CD4-positive, alpha-beta T cell treated with Interferon gamma for 1 hour (primary cell): ENCODE results near the gene FKBP15.
A peak's percentile ranks its signal among the peaks of the same experiment; 100 is the strongest.

Experiments used
- DNase-seq: peaks from one replicate; pipeline ENCODE4 v3.0.0-alpha.2; 2020

FKBP15 gene

DNA sequence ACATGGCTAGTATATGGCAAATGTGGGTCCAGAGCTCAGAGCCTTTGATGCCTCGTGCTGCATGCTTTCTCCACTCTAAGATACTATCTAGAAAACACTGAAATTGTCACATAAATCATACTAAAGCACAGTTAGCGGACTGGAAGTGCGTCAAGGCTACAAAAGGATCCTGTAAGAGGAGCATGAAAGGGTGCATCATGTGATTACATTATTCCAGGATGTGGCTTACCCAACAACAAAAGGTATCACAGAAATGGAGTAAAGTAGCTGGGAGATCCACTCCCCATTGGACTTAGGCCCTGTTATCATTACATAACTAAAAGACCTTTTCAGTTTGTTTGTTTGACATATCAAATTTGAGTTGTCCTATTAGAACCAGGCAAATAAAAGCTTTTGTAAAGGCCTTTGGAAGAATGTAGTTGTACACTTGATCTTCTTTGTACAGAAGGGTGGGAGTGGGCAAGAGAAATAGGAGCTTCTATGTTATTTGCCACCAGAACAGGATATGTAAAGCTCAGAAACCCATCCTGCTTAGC, 7.1 kb upstream of the FKBP15 start:
- DNase-seq: no peak

DNA sequence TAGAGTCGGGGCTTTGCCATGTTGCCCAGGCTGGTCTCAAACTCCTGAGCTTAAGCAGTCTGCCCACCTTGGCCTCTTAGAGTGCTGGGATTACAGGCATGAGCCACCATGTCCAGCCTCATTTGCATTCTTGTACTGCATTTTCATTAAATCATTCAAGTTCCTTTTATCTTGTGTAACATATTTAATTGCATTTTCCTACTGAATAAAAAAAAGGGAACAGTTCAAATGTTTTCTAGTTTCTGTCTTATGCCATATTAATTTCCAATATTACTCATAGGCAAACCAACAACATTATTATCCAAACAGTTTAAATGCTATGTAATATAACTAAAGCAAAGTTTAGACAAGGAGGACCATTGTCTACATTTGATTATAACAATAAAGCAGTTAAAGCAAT, 6.4 kb upstream of the FKBP15 start:
- no peak for DNase-seq

DNA sequence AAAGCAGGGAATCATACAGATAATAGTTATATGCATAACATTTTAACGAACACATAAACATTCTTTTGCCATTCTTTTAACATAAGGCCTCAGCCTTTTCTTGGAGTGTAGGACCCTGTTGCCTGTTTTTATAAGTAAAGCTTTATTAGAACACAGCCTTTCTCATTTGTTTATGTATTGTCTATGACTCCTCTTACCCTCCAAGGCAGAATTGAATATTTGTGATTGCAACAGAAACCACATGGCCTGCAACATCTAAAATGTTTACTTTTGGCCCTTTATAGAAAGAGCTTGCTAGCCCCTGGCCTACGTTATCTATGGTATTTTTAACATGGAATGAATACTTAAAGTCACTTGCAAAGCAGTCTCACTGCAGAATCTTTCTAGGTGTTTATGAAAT, 2.9 kb upstream of the FKBP15 start:
- DNase-seq: no peak

DNA sequence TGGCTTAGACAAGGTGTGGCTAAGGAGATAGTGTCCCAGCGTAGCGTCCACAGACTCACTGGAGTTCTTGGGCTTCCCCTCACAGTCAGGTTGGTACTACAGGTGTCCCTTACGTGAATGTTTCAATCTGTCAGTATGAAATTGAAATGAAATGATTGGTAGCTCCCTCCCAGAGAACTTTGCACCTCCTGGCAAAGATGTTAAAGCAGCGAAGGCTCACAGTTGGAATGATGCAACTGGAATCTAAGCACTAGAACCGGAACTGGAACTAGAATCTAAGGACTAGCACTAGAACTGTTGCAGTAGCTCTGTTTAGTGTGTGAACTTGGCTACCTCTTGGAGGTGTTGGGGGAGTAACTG, 1.4 kb upstream of the FKBP15 start:
- no peak for DNase-seq

DNA sequence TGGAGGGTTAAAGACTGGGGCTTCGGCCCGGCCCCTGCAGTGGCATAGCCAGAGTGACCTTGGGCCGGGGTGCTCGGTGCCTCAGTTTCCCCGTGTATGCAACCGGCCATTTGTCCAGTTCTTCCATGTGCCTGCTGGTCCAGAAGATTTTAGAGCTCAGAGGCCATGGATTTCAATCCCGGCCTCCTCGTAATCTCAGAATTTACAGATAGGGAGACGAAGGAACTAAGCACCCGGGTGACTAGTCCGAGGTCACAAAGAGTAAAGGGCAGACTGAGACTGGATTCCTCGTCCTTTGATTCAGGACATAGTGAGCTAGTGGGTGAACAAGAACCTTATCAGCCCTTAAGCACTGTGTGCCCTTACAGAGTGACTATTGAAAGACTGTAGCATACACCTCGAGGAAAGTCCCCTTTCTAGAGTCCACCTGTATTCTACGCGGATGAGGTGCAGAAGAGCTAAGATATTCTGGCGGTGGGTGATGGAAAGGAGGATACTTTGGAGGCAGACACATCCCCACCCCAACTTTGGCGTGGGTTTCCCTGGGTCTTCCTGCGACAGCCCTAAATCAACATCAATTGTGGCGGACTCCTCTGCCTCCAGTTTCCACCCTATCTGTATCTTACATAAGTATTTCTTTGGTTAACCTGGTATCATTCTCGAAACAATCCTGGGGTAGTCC, 864 bp upstream of the FKBP15 start:
- DNase-seq: no peak

DNA sequence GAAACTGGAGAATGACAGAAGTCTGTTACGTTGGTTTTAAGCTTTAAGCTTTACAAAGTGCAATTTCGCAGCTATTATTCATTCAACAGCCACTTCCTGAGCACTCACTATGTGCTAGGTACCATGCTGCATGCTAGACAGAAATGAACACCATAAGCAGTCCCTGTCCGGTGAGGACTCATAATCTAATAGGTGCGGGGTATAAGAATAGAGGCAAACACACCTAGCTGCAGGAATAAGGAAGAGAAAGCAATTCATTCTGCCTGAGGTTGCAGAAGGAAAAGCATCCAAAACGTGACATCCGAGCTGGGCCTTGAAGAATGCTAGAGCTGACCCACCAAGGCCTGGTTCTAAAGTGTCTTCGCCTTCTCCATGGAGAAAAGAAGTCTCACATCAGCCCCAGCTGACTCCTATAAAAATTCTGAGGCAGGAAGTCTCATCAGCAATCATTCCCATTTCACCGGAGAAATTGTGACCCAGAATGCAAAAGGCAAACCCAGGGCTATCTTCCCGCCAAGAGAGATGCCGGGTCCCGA, 542 bp downstream of the FKBP15 start:
- no peak for DNase-seq

DNA sequence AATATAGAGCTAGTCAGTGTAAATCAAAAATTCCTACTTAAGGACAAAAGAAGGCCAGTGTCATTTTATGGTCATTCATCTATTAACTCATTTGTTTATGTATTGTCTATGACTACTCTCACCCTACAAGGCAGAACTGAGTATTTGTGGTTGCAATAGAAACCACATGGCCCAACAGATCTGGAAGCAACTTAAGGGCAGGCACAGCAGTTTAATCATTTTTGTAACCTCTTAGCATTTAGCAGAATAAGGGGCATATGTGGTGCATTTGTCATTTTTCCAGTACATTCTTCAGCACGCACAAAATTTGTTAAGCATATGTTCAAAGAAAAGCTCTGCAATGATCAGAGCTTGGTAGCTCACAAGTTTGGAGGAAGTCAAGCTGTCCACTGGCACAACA, 1.1 kb downstream of the FKBP15 start:
- peak; percentile 16 for DNase-seq

DNA sequence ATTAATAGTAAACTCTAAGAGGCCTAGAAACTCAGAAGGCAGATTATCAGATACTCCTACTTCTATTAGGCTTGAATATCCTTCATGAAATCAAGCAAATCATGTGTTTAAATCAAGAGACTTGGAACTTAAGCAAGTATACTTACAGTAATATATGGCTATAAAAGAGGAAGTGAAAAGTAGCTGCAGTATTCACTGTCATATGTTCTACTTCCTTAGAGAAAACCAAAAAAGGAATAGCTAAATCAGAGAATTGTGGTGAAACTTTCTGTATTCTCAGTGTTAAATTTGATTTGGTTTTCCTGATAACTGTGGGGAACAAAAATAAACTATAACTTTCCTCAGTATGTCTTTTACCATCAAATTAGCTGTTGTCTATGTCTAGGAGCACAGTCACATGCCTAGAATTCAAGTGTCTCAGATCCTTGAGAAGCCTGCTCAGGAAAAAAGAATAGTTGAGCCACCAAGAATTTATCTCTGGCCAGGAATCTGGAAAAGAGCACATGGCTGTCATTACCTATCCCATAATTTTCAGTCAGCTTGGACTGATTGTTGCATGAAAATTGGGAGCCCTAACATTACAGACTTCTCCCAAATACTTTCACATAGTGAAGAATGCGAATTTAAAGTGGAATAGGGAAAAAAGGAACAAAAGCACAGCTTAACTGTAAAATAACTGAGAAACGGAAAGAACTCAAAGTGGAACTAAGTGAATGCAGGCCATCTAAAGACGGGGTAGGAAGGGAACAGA, 1.7 kb downstream of the FKBP15 start:
- no peak for DNase-seq

DNA sequence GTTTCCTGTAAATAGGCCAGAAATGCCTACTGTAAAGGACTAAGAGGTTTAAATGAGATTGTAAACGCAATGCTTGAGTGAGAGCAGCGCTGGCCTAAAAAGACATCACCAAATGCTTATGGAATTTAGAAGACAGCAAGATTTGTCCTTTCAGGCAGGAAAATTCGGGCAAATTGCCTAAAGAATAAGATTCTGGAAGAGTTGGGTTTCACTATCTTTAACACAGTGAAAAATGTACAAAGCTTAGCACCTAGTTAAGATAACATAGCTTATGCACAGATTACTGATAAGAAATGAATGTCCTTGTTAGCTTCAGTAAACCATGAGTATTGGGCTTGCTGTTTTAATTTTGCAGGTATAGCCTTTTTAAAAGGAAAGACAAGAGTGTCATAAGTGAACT, 4.7 kb downstream of the FKBP15 start:
- DNase-seq: no peak

DNA sequence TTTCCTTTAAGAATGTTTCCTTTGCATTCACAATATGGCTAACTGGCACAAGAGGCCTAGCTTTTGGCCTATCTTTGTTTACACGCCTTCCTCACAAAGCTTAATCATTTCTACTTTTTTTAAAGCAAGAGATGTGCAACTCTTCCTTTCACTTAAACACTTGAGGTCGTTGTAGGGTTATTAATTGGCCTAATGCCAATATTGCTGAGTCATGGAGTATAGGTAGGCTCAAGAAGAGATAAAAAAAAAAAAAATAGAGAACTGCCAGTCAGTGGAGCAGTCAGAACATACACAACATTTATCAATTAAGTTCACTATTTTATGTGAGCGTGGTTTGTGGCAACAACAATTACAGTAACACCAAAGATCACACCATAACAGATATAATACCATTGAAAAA, 5.9 kb downstream of the FKBP15 start:
- DNase-seq: no peak

DNA sequence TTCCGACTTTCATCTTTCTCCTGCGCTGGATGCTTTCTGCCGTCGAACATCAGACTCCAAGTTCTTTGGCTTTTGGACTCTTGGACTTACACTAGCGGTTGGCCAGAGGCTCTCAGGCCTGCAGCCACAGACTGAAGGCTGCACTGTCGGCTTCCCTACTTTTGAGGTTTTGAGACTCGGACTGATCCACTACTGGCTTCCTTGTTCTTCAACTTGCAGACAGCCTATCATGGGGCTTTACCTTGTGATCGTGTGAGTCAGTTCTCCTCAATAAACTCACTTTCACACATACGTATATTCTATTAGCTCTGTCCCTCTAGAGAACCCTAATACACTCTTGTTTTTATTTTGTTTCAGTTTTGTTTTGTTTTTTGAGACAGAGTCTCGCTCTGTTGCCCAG, 10.3 kb downstream of the FKBP15 start:
- DNase-seq: no peak

DNA sequence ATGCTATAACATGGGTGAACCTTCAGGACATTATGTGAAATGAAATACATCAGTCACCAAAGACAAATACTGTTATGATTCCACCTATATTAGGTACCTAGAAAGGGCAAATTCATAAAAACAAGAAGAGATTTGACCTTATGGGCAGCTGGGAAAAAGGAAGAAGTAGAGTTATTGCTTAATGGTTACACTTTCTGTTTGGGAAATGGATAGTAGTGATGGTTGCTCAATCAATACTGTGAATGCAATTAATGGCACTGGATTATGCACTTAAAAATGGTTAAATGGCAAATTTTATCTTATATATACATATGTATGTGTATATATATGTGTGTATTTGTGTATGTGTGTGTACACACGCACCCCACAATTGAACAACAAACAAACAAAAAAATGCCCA, 15.2 kb downstream of the FKBP15 start:
- no peak for DNase-seq

DNA sequence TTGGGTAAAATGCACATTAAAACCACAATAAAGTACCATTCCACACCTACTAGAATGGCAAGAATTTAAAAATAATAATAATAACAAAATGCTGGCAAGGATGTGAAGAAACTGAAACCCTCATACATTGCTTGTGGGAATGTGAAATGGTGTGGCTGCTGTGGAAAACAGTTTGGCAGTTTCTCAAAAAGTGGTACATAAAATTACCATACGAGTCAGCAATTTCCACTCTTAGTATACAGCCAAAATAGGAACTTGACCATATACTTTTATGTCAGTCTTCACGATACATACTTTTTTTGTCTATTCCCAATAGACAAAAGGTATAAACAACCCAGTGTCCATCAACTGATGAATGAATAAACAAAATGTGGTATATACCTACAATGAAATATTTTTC, 15.6 kb downstream of the FKBP15 start:
- no peak for DNase-seq

DNA sequence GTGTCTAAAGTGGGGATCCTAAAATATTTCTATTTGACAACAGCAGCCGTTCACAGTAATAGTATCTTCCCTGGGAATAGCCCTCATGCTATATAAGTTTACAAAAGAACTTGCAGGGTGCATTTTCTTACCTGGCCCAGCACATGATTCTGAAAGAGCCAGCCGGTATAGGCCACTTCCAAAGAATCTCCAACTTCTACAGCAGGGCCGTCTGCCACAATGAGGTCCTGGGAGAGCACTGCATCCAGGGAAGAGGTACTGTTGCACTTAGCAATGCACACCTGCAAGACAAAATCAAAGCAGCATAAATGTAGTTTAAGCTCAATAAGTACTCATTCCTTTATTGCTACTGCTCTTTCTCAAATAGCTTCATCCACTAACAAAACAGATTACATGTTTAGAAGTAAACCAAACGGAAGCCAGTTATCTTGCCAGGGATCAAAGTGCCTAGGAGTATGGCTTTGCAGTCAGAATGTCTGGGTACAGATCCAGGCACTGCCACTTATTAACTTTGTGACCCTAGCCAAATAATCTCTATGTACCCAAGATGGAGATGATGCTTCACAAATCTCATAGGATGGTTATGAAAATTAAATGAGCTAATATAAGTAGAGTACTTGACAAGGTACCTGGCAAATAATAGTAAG, 21.3 kb downstream of the FKBP15 start:
- no peak for DNase-seq

DNA sequence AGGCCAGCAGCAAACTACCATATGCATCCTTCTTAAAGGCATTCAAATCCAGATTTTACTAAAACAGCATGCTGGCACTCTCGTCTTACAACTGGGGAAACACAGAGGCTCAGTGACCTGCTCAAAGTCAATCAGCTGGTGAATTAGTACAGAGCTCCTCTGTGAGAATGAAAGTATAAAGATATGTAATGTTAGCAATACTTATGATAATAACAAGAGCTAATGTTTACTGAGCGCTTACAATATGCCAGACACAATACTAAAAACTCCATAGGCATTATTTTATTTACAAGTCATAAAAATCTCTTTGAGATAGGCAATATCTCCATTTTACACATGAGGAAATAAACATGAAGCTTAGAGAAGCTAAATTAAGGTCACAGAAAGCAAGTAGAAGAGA, 28.6 kb downstream of the FKBP15 start:
- no peak for DNase-seq

DNA sequence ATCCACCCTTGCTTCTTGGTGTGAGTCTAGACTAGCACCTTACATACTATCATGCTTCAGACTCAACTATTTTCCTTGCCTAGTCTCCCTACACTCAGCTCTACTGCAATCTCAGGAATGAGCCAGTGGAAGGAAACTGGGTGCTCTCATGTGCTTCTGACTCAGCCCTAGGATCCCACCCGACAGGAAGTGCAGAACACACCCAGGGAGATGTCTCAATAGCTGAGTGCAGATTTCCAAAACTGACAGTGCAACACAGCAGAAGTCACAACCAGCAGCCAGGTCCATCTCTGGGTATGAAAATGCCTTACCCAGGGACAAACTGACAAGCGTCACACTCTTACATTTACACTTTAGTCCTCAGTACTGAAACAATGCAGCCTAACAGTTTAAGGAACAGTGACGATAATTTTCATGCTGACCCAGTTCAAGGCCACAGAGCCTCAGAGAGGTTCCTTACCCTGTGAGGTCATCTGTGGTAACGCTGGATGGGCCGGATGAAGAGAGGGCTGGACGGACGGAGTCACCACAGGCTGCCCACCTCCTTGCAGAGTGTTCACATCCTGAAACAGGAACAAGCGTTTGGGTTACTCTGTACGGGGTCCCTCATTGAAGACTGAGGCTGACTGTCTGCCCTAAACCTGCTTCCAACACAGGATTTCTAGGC, 33.0 kb downstream of the FKBP15 start:
- peak; percentile 64 for DNase-seq

DNA sequence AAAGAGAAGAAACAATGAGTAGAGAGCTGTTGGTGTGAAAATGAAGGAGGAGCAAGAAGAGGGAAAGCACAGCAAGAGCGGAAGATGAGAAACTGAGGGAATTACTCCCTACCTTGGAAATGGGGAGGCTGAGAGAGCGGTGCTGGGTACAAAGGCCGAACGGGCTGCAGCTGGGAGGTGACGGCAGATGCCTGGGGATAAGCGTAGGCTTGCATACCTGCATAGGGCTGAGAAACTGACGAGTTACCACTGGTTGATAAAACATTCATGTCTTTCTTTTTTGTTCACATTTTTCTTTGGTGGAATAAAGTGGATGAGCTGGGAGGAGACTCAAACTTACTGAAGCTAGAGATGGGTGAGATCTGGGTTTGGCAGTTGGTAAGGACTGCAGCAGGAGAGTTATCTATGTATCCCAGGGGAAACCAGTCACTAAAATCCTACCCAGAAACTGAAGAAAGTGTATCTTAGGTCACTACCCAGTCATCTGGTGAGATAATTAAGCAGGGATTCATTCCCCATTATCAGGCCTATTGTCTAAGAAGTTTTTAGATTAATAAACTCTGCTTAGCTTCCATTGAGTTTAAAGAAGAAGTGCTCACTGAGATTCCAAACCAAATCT, 34.8 kb downstream of the FKBP15 start:
- DNase-seq: no peak

DNA sequence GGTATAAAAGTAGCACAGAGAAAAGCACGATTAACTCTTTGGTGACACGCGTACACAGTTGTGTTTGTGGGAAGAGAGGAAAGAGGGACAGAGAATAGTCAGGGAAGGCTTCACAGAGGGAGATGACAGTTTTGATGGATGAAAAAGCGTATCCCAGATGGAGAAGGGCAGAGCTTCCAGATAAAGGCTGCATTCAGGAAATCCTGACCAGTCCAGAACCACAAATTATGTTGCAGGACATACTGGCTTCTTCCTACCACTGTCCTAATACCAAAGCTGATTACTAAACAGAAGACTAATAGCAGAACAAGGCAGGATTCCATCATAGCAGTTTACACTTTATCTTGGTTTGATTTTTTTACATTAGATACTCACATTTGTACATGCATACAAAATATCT, 35.8 kb downstream of the FKBP15 start:
- no peak for DNase-seq

DNA sequence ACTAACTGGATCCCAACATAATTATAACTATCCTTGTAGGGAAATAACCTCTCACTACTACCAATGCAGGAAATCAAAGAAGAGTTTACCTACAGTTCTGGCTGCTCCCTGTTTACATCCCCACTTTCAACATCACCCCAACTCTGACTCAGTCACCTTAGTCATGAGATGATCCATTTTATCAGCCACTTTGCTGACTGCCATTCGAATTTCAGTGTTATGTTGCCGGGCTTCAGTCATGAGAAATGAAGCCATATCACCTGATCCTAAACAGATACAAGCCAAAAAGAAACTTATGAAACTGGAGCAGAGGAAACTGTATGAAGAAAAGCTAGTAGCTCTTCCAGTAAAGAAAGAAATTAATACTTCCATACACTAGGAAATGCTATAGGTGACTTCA, 36.5 kb downstream of the FKBP15 start:
- DNase-seq: no peak

DNA sequence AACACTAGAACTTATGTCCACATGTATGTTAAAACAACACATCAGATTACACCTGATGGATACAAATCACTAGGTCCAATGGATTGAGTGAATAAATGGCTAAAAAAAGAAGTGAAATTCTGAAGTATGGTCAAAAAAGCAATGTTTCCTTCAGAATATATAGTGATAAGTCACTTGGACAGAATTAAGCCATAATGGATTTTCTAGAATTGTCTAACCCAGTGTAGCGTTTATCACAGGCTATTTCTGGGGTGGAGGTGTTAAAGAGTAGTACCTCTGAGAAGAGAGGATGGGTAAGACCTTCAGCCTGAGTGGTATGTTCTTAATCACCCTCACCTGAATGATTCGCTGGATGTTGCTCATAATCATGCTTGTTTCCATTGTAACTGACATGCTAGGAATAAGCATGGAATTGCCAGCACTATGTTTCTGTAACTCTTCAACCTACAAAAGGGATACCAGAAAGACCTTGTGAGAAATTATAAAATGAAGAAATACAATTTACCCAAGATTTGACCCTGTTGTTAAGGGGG, 37.1 kb downstream of the FKBP15 start:
- no peak for DNase-seq

DNA sequence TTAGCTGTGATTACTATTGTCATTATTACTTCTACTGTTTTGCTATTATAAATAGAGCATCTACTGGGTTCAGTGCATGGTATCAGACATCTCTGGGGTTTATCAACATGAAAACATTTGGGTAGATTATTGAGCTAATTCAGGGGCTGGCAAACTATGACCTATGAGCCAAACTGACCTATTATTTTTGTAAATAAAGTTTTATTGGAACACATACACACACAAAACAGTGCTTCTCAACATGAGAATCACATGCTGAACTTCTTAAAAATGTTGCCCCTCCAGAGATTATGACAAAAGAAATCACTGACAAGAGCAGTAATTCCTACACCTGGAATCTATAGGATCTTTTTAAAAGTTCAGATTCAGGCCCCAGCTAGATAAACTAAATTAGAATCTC, 39.9 kb downstream of the FKBP15 start:
- DNase-seq: no peak

DNA sequence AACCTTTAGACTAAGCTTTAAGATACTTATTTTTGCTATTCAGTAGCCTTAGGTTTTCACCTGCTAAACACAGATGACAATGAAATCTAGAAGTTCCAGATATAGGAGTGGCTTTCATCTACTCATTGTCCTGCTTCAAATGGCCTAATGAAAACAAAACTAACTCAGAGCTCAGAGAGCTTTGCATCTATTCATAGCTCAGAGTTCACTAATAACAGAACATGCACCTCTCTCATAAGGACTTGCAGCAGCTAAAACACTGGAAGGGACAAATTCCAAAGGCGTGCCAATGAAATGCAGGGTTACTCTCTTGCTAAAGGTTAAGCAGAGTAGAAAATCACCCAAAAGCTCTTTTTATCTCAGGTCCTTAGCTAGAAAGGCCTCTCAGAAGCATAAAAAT, 41.2 kb downstream of the FKBP15 start:
- no peak for DNase-seq

DNA sequence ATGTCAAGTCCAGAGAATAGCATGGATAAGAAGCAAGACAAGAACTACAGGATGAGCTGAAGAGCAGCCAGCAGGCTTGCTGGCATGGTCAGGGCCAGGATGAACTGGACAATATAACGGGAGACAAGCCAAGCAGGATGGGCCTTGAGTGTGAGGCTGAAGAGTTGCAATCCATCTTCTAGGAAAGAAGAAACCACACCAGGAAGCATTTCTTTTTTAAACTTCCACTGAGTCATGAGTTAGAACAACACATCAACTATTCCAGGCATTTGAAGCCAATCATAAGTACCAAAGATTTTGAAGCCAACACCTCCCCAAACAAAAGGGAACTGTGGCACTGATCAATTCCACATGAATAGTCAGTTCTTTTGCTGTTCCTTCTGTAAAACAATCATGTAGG, 43.0 kb downstream of the FKBP15 start:
- no peak for DNase-seq
